Breast epithelium (tissue), 3 donors: ENCODE data around the gene C8A.

Experiments used
- POLR2A ChIP-seq: fragments of 450-650 bp; IDR thresholded peaks from one replicate; pipeline ENCODE4 v1.6.1; 2016; ENCODE audit warnings: antibody characterized with exemption, mild to moderate bottlenecking, moderate library complexity
- POLR2AphosphoS5 ChIP-seq, 3 donors: sonication (generic); formaldehyde crosslinking; IDR thresholded peaks; one replicate each; pipeline ENCODE4 v1.6.1; 2017; ENCODE audit warnings: antibody characterized with exemption in 3 of 3
- TF ChIP-seq, protein P1 (sequence below), 3 donors: fragments of 450-650 bp; IDR thresholded peaks; one replicate each; pipeline ENCODE4 v1.5.1; 2016 to 2017; ENCODE audit warnings: antibody characterized with exemption in 3 of 3, mild to moderate bottlenecking in 3 of 3, moderate library complexity in 3 of 3

DNA sequence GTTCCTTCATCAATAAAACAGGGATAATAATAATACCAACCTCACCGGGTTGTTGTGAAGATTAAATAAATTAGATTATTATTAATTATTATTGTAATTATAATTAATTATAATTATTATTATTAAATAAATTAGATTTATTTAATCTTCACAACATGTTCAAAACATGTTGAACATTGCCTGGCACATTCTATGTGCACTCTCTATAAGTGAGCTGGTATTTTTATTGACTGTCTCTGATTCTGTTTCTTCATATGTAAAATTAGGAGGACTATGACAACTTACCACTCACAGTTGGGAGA, 112.1 kb downstream of the C8A start:
- TF ChIP-seq, protein P1, sequence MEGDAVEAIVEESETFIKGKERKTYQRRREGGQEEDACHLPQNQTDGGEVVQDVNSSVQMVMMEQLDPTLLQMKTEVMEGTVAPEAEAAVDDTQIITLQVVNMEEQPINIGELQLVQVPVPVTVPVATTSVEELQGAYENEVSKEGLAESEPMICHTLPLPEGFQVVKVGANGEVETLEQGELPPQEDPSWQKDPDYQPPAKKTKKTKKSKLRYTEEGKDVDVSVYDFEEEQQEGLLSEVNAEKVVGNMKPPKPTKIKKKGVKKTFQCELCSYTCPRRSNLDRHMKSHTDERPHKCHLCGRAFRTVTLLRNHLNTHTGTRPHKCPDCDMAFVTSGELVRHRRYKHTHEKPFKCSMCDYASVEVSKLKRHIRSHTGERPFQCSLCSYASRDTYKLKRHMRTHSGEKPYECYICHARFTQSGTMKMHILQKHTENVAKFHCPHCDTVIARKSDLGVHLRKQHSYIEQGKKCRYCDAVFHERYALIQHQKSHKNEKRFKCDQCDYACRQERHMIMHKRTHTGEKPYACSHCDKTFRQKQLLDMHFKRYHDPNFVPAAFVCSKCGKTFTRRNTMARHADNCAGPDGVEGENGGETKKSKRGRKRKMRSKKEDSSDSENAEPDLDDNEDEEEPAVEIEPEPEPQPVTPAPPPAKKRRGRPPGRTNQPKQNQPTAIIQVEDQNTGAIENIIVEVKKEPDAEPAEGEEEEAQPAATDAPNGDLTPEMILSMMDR (IDR thresholded peaks at IDR 0.05) = no peak
- no peak for TF ChIP-seq POLR2AphosphoS5 (IDR thresholded peaks at IDR 0.05)
- TF ChIP-seq POLR2A = no peak
